C4-2B (cell line): Measurements from ENCODE around the gene GBE1.

Experiments
- ZFX ChIP-seq: fragments of 450-650 bp; IDR thresholded peaks from 2 replicates; pipeline ENCODE4 v1.6.1; 2017
- TF ChIP-seq, protein P1 (sequence below): fragments of 450-650 bp; conservative IDR thresholded peaks from 2 replicates; pipeline ENCODE4 v1.5.1; 2017; ENCODE audit warnings: mild to moderate bottlenecking

DNA sequence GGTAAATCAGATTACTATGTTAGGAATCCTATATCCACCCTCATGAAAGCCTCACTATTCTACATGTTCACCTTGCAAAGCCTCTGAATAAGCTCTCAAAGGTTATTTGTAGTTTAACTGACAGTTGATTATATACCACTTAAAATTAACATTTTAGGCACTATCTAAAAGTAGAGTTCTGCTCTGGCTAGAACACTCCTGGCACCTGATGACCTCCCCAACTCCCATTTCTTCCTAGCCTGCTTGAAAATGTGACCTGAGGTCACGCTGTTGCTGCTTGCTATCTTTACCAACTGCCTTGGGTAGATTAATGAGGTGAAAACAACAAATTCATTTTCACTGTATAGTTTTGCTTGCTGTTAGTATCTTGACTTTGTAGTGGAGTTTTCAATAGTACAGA lies 220.7 kb downstream of the GBE1 start:
- TF ChIP-seq, protein P1, sequence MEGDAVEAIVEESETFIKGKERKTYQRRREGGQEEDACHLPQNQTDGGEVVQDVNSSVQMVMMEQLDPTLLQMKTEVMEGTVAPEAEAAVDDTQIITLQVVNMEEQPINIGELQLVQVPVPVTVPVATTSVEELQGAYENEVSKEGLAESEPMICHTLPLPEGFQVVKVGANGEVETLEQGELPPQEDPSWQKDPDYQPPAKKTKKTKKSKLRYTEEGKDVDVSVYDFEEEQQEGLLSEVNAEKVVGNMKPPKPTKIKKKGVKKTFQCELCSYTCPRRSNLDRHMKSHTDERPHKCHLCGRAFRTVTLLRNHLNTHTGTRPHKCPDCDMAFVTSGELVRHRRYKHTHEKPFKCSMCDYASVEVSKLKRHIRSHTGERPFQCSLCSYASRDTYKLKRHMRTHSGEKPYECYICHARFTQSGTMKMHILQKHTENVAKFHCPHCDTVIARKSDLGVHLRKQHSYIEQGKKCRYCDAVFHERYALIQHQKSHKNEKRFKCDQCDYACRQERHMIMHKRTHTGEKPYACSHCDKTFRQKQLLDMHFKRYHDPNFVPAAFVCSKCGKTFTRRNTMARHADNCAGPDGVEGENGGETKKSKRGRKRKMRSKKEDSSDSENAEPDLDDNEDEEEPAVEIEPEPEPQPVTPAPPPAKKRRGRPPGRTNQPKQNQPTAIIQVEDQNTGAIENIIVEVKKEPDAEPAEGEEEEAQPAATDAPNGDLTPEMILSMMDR: no peak
- TF ChIP-seq ZFX: no peak
